PC-3 (cell line): ENCODE results near the gene PDIA5. TPM values are rescaled to one million over a fixed set of nuclear protein-coding genes. Genes with fewer than 3 reads are reported as not detected.

ENCODE experiments used
- ATAC-seq: fragments of 200-7000 bp; cut with Tn5 transposase; 2 replicates; pipeline ENCODE4 v1.9.1; 2020; ENCODE audit warnings: mild to moderate bottlenecking, moderate library complexity
- Bru-seq: library from RNA; stranded (reverse); fragments of 400-500 nt; gene quantifications from one replicate; lab custom pipeline; 2021; lab: Mats Ljungman, UMichigan
- BruChase-seq, 2 experiments: library from RNA; stranded (reverse); fragments of 400-500 nt; gene quantifications; one replicate each; lab custom pipeline; 2021; lab: Mats Ljungman, UMichigan
- BruUV-seq: library from RNA; stranded (reverse); fragments of 400-500 nt; replicated peaks from 2 replicates; lab custom pipeline; 2021; lab: Mats Ljungman, UMichigan
- CTCF ChIA-PET: fragments of 300-600 bp; sonication (Branson Sonifier 250); formaldehyde crosslinking; loops from one replicate; lab custom pipeline; 2022; ENCODE audit warnings: antibody characterized with exemption; lab: Charles Lee
- POLR2A ChIA-PET: fragments of 300-600 bp; sonication (Branson Sonifier 250); formaldehyde crosslinking; loops from one replicate; lab custom pipeline; 2022; ENCODE audit warnings: antibody characterized with exemption; ENCODE audit not compliant: unreplicated experiment; lab: Charles Lee
- DNase-seq: peaks from one replicate; pipeline ENCODE4 v3.0.0-alpha.2; 2015
- H2AFZ ChIP-seq: fragments of 300-600 bp; sonication (generic); 2 replicates; pipeline ENCODE4 v1.6.0; 2016; ENCODE audit warnings: antibody characterized with exemption, low read length
- H3F3A ChIP-seq: fragments of 300-600 bp; sonication (generic); one replicate; pipeline ENCODE4 v1.6.0; 2017; ENCODE audit warnings: antibody characterized with exemption, low read length, control low read depth, mild to moderate bottlenecking; ENCODE audit not compliant: unreplicated experiment
- H3K27ac ChIP-seq: fragments of 300-600 bp; sonication (generic); 2 replicates; pipeline ENCODE4 v1.5.1; 2016; ENCODE audit warnings: mild to moderate bottlenecking, low read length
- H3K27me3 ChIP-seq: fragments of 300-600 bp; sonication (generic); 2 replicates; pipeline ENCODE4 v1.6.1; 2016; ENCODE audit warnings: low read length, mixed read lengths
- H3K36me3 ChIP-seq: fragments of 300-600 bp; sonication (generic); 2 replicates; pipeline ENCODE4 v1.6.1; 2016; ENCODE audit warnings: low read depth, mixed run types, low read length, mixed read lengths
- H3K4me1 ChIP-seq: fragments of 300-600 bp; sonication (generic); 2 replicates; pipeline ENCODE4 v1.5.1; 2016; ENCODE audit warnings: low read length; ENCODE audit not compliant: insufficient read depth
- H3K4me2 ChIP-seq: fragments of 300-600 bp; sonication (generic); 2 replicates; pipeline ENCODE4 v1.6.0; 2016; ENCODE audit warnings: low read length
- H3K4me3 ChIP-seq: fragments of 300-600 bp; sonication (generic); 2 replicates; pipeline ENCODE4 v1.5.1; 2016; ENCODE audit warnings: mild to moderate bottlenecking, low read length, mixed read lengths
- H3K79me2 ChIP-seq: fragments of 300-600 bp; sonication (generic); 2 replicates; pipeline ENCODE4 v1.6.1; 2017; ENCODE audit warnings: low read length, mixed read lengths
- H3K9ac ChIP-seq: fragments of 300-600 bp; sonication (generic); 2 replicates; pipeline ENCODE4 v1.6.0; 2016; ENCODE audit warnings: mild to moderate bottlenecking, low read length
- H3K9me2 ChIP-seq: fragments of 300-600 bp; sonication (generic); replicated peaks from 2 replicates; pipeline ENCODE4 v1.6.1; 2016; ENCODE audit warnings: mixed run types, low read length, mixed read lengths
- H3K9me3 ChIP-seq: fragments of 300-600 bp; sonication (generic); 2 replicates; pipeline ENCODE4 v1.6.1; 2016; ENCODE audit warnings: low read length, mixed read lengths
- H4K20me1 ChIP-seq: fragments of 300-600 bp; sonication (generic); 2 replicates; pipeline ENCODE4 v1.6.1; 2016; ENCODE audit warnings: low read length, mixed read lengths
- EZH2 ChIP-seq: fragments of 300-600 bp; sonication (generic); IDR thresholded peaks from one replicate; pipeline ENCODE4 v1.6.1; 2017; ENCODE audit warnings: antibody characterized with exemption, mild to moderate bottlenecking, low read length; ENCODE audit not compliant: unreplicated experiment
- EZH2phosphoT487 ChIP-seq: fragments of 300-600 bp; sonication (generic); IDR thresholded peaks from 2 replicates; pipeline ENCODE4 v1.6.1; 2018; ENCODE audit warnings: mild to moderate bottlenecking, antibody characterized with exemption, low read length, borderline replicate concordance
- intact Hi-C: fragments of 100-400 bp; cut with micrococcal nuclease; formaldehyde crosslinking; loops from 2 replicates; pipeline ENCODE4 v1.9.0; 2023
- long read RNA-seq: library from polyadenylated mRNA; unstranded; transcript quantifications from one replicate; pipeline ENCODE4 v2.0.0, GENCODE V29; 2021; ENCODE audit not compliant: unreplicated experiment
- total RNA-seq: library from RNA; depleted of rRNA; stranded (reverse); fragments of >200 nt; gene quantifications from 2 replicates; pipeline ENCODE4 v1.2.3, GENCODE V29; 2014; rRNA removed
- TF ChIP-seq, protein P1 (sequence below): fragments of 300-600 bp; sonication (generic); conservative IDR thresholded peaks from 2 replicates; pipeline ENCODE4 v1.5.1; 2017; ENCODE audit warnings: antibody characterized with exemption, low read depth, mild to moderate bottlenecking, low read length

Gene PDIA5
- total RNA-seq (24.6 and 29.7 TPM in 2 replicates), Bru-seq, nascent RNA (percentile 93 among the genes with signal in this experiment), BruChase-seq, experiment 1, labeled RNA remaining after a 6-hour chase (percentile 84 among the genes with signal in this experiment), BruChase-seq, experiment 2, labeled RNA remaining after a 2-hour chase (percentile 87 among the genes with signal in this experiment)
- long read RNA-seq, transcript PDIA5-201 (17 exons, 1,799 nt) = major isoform, 83 of 133 reads
- long read RNA-seq, partial matches to known transcripts = 17 of 133 reads
- long read RNA-seq, other reads (novel, unspliced or antisense) = 32 of 133 reads

DNA sequence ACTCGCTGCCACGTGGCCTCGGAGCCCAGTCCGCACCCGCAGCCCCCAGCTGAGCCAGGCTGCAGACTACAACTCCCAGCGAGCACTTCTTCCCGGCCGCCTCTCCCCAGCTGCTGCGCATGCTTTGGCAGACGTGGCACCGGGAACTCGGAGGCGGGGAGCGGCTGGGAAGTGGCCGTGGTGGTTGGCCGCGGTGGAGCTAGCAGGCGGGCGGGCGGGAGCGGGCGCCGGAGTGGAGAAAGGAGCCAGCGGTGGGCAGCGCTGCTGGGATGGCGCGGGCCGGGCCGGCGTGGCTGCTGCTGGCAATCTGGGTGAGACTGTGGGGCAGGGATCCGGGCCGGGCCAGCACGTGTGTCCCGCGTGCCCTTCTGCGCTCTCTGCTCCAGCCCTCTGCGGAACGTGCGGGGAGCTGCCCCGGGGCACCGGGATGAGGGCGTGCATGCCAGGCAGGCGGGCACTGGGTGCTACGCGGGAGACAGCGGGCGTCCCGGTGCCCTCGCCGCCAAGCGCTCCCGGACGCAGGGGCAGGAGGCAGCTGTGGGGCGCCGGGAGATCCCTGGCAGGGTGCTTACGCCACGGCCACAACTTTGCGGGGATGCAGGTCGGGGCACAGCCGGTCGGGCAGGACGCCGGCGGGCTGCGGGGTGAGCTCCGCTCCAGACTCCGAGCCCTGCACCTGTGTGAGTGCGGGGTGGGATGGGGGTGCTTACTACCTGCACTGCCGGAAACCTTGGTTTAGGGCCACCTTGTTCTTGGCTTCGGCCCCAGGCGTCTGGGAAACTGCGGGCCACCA is at the start of gene PDIA5:
Gene PDIA5, plus strand, starts transcription at position 130 of the 793 bp plus-strand sequence. Its CDS starts 140 bp downstream, at position 270.
- ChIA-PET POLR2A (interaction anchor here (0.6 to 0.7 kb wide), 3 partner anchors 19 to 651 kb away, joined by 3 to 15 read pairs (median 11); partner anchors contain the start of gene WDR5B), CTCF (interaction anchor here (0.6 kb wide), 1 partner anchor 16 kb away, joined by 3 read pairs; no protein-coding TSS in a partner anchor)
- H3K4me2 ChIP-seq = peak within 1 kb of the TSS; percentile 89
- ATAC-seq (peak; percentile 89), DNase-seq (peak; percentile 95)
- H3K4me1 ChIP-seq = peaks cover 15% of the 10 kb centered on the region
- H3F3A ChIP-seq = no peaks in the 10 kb centered on the region
- H3K4me3 ChIP-seq = peak within 1 kb of the TSS; percentile 86
- H3K9ac ChIP-seq = peak within 1 kb of the TSS; percentile 92
- peaks cover 19% of the 10 kb centered on the region for H4K20me1 ChIP-seq
- peaks cover 50% of the 10 kb centered on the region for H3K79me2 ChIP-seq
- no peaks in the 10 kb centered on the region for H3K9me3 ChIP-seq
- no peaks in the 10 kb centered on the region for H3K27me3 ChIP-seq
- no TSS peak for BruUV-seq
- TF ChIP-seq EZH2phosphoT487 (no peak), EZH2 (no peak)
- TF ChIP-seq, protein P1, sequence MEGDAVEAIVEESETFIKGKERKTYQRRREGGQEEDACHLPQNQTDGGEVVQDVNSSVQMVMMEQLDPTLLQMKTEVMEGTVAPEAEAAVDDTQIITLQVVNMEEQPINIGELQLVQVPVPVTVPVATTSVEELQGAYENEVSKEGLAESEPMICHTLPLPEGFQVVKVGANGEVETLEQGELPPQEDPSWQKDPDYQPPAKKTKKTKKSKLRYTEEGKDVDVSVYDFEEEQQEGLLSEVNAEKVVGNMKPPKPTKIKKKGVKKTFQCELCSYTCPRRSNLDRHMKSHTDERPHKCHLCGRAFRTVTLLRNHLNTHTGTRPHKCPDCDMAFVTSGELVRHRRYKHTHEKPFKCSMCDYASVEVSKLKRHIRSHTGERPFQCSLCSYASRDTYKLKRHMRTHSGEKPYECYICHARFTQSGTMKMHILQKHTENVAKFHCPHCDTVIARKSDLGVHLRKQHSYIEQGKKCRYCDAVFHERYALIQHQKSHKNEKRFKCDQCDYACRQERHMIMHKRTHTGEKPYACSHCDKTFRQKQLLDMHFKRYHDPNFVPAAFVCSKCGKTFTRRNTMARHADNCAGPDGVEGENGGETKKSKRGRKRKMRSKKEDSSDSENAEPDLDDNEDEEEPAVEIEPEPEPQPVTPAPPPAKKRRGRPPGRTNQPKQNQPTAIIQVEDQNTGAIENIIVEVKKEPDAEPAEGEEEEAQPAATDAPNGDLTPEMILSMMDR = no peak
- no peaks in the 10 kb centered on the region for H3K36me3 ChIP-seq
- H2AFZ ChIP-seq = peak within 1 kb of the TSS; percentile 90
- H3K27ac ChIP-seq = peak within 1 kb of the TSS; percentile 25
- intact Hi-C loops = loop anchor here (5.0 kb wide), 1 partner anchor 135 kb away; the partner anchor contains the start of gene SEC22A
- H3K9me2 ChIP-seq = no peaks in the 10 kb centered on the region

DNA sequence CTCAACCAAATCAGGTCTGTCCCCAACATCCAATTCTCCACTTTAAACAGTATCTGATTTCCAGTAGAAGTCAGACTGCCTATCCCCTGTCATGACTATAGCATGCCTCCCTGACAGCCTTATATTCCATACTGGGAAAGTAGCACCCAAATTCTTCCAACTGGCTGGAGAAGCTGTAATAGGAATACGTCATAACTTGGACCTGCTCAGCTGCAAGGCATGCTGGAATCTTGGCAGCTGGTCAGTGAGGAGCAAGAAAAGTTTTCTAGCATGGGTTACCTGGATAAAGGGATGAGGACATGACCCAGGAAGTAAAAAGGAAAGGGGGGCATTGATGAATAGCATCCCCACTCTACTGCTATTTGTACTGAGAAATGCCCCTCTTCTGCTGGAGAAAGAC is 48.1 kb upstream of the PDIA5 start:
- POLR2A ChIA-PET = no interaction called here
- TF ChIP-seq EZH2 (no peak), EZH2phosphoT487 (no peak)
- TF ChIP-seq, protein P1 = no peak
- H2AFZ ChIP-seq = no peak overlapping the region

More for the DNA sequence above, 48.1 kb upstream of the PDIA5 start:
- ATAC-seq (no peak), DNase-seq (no peak)
- H3K27me3 ChIP-seq = peaks cover 94% of the 10 kb centered on the region
- H3K9me2 ChIP-seq = no peaks in the 10 kb centered on the region
- no peak overlapping the region for H3K4me2 ChIP-seq
- no peak overlapping the region for H3K4me3 ChIP-seq
- H3K9me3 ChIP-seq = no peaks in the 10 kb centered on the region
- H3K27ac ChIP-seq = no peak overlapping the region
- H3K4me1 ChIP-seq = no peaks in the 10 kb centered on the region
- CTCF ChIA-PET = no interaction called here
- H4K20me1 ChIP-seq = no peaks in the 10 kb centered on the region
- intact Hi-C loops = no loop called here
- no peak overlapping the region for H3K9ac ChIP-seq
- no peaks in the 10 kb centered on the region for H3K79me2 ChIP-seq
- no peaks in the 10 kb centered on the region for H3F3A ChIP-seq
- no peaks in the 10 kb centered on the region for H3K36me3 ChIP-seq
- no TSS peak for BruUV-seq
